ENCODE measurements around the gene AIMP2. TPM values are rescaled to one million over a fixed set of nuclear protein-coding genes. Genes with fewer than 3 reads are reported as not detected.
A peak's percentile ranks its signal among the peaks of the same experiment; 100 is the strongest.
"Not testable (repeated sequence)": the region's sequence is repeated elsewhere in the genome, so short reads cannot be mapped to it uniquely, and the experiment has no call there.

The AIMP2 gene
- polyA plus RNA-seq (58.8 to 84.6 TPM (median 71.0 TPM) in 3 replicates), polyA minus RNA-seq (46.3 to 55.1 TPM (median 51.6 TPM) in 3 replicates)
- 29.6 TPM for polyA plus RNA-seq (2011; ENCODE audit: low read depth)
- polyA plus RNA-seq (2011; cell fraction: cytosol; rRNA removed) = 74.4 and 74.6 TPM in 2 replicates
- 63.5 and 66.4 TPM in 2 replicates for polyA plus RNA-seq (2011; cell fraction: nucleus; rRNA removed)
- polyA plus RNA-seq (2012; ENCODE audit: low replicate concordance) = 30.7 and 51.0 TPM in 2 replicates
- 69.8 TPM for polyA minus RNA-seq (2011; cell fraction: cytosol; rRNA and poly(A)+ RNA removed)
- polyA minus RNA-seq (2011; cell fraction: nucleus; rRNA and poly(A)+ RNA removed) = 24.8 and 26.9 TPM in 2 replicates

DNA sequence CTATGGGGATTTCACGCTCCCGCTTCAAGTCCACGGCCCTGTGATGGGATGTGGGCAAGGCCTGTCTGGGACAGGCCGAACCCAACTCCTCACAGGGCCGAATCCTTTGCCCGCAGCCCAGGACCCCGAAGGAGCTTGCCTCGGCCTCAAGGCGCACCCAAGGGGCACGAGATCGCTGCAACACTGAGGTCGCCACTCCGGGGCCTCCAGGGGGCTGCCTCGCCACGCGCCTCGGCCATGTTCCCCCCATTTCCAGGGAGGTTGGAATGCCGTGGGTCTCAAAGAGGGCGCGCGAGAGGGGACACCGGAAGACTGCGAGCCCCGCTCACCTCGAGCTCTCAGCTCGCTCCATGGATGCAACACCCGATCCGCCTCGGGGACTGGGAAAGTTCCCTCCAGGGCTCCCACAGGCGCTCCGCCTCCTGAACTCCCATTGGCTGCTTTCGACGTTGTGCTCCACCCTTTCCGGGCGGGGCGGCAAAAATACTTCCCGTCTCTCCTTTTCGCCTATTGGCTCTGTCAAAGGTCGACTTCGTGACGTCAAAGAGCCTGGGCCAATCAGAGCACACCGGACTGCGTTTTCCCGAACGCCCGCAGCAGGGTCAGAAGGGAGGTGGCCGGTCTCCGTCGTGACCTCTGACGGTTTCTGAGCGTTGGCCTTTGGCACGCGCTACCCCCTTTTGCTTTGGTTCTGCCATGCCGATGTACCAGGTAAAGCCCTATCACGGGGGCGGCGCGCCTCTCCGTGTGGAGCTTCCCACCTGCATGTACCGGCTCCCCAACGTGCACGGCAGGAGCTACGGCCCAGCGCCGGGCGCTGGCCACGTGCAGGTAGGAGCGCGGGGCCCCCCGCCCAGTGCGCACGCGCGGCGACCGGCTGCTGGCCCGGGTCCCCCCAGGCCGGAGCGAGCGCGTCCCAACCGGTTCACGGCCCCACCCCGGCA lies at the start of gene AIMP2, which contains the start of gene PMS2:
AIMP2 (plus strand) TSS at position 605 of the 944 bp plus-strand sequence; CDS start at position 697, 92 bp downstream.
PMS2 (minus strand) TSS at position 382 of the 944 bp plus-strand sequence; CDS start at position 352, 30 bp downstream.
- H3K9ac ChIP-seq (ENCODE audit: control insufficient read depth, extremely low read depth, insufficient read depth, low read length) = peak within 1 kb of the TSS; percentile 90
- H3K27me3 ChIP-seq (ENCODE audit: control insufficient read depth, extremely low read depth, insufficient read depth, low read length) = no peaks in the 10 kb centered on the region
- H3K36me3 ChIP-seq (ENCODE audit: control insufficient read depth in 2 of 2, extremely low read depth in 1 of 2, insufficient read depth in 2 of 2, low read length in 2 of 2) = peaks cover 5 to 7% of the 10 kb centered on the region in 2 experiments
- dilution Hi-C loops (cut with MboI; ENCODE audit: extremely low pct_ligation_motif_present, low sequenced_read_pairs) = no loop called here
- H3K9me1 ChIP-seq (ENCODE audit: control insufficient read depth, extremely low read depth, insufficient read depth, low read length) = no peaks in the 10 kb centered on the region
- peak within 1 kb of the TSS; percentile 93 for H2AFZ ChIP-seq (ENCODE audit: control insufficient read depth, low read length)
- H3K27ac ChIP-seq (ENCODE audit: control insufficient read depth, insufficient read depth, low read length) = peak within 1 kb of the TSS; percentile 77
- DNase-seq (ENCODE audit: low read depth, low spot score) (peak; percentile 91), FAIRE-seq (peak; percentile 41)
- H3K4me2 ChIP-seq (ENCODE audit: control insufficient read depth, extremely low read depth, insufficient read depth, low read depth, low read length) = peak within 1 kb of the TSS; percentile 71
- TF ChIP-seq EZH2 (IDR thresholded peaks at IDR 0.05; ENCODE audit: low read length) = no peak
- TF ChIP-seq, protein P1, sequence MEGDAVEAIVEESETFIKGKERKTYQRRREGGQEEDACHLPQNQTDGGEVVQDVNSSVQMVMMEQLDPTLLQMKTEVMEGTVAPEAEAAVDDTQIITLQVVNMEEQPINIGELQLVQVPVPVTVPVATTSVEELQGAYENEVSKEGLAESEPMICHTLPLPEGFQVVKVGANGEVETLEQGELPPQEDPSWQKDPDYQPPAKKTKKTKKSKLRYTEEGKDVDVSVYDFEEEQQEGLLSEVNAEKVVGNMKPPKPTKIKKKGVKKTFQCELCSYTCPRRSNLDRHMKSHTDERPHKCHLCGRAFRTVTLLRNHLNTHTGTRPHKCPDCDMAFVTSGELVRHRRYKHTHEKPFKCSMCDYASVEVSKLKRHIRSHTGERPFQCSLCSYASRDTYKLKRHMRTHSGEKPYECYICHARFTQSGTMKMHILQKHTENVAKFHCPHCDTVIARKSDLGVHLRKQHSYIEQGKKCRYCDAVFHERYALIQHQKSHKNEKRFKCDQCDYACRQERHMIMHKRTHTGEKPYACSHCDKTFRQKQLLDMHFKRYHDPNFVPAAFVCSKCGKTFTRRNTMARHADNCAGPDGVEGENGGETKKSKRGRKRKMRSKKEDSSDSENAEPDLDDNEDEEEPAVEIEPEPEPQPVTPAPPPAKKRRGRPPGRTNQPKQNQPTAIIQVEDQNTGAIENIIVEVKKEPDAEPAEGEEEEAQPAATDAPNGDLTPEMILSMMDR (optimal IDR thresholded peaks at IDR 0.05 in 1 of 3, IDR thresholded peaks at IDR 0.05 in 1 of 3, conservative IDR thresholded peaks at IDR 0.05 in 1 of 3; ENCODE audit: extremely low read depth in 1 of 3, insufficient read depth in 2 of 3, low read length in 3 of 3) = no peak
- peaks cover 5% of the 10 kb centered on the region for H3K4me1 ChIP-seq (ENCODE audit: control insufficient read depth, extremely low read depth, insufficient read depth, low read length)
- H3K79me2 ChIP-seq (ENCODE audit: control insufficient read depth, insufficient read depth, low read length) = peaks cover 36% of the 10 kb centered on the region
- no peaks in the 10 kb centered on the region for H4K20me1 ChIP-seq (ENCODE audit: control insufficient read depth, extremely low read depth, insufficient read depth, low read length)
- H3K4me3 ChIP-seq (ENCODE audit: control insufficient read depth in 2 of 3, extremely low read depth in 1 of 3, insufficient read depth in 2 of 3, low read depth in 1 of 3, low read length in 3 of 3) = peak within 1 kb of the TSS; percentile 68 to 84 (median 82)
- no peaks in the 10 kb centered on the region for H3K9me3 ChIP-seq (ENCODE audit: control insufficient read depth, low read depth, low read length)

DNA sequence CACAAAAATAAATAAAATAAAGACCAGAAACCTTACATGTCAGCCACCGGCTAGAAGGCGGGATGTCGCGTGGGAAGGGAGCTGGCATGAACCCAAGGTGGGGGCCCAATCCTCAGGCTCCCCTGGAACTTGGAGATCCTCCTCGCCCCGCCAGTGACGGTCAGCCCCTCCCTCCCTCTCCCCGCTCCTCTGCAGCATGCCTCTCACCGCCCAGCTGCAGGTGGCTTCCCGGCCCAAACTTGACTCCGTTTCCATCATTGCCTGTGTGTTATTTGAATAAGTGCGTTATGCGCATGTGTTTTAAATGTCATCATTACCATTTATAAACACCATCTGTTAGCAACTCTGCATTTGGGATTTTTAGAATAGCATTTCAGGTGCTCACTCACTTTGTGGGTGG lies 45.9 kb upstream of the AIMP2 start:
- FAIRE-seq; H3K27ac ChIP-seq (ENCODE audit: control insufficient read depth, insufficient read depth, low read length); H2AFZ ChIP-seq (ENCODE audit: control insufficient read depth, low read length); H3K36me3 ChIP-seq (ENCODE audit: control insufficient read depth in 2 of 2, extremely low read depth in 1 of 2, insufficient read depth in 2 of 2, low read length in 2 of 2); H4K20me1 ChIP-seq (ENCODE audit: control insufficient read depth, extremely low read depth, insufficient read depth, low read length); dilution Hi-C loops (cut with MboI; ENCODE audit: extremely low pct_ligation_motif_present, low sequenced_read_pairs); H3K79me2 ChIP-seq (ENCODE audit: control insufficient read depth, insufficient read depth, low read length); H3K4me1 ChIP-seq (ENCODE audit: control insufficient read depth, extremely low read depth, insufficient read depth, low read length); DNase-seq (ENCODE audit: low read depth, low spot score); H3K4me2 ChIP-seq (ENCODE audit: control insufficient read depth, extremely low read depth, insufficient read depth, low read depth, low read length); H3K27me3 ChIP-seq (ENCODE audit: control insufficient read depth, extremely low read depth, insufficient read depth, low read length); H3K9ac ChIP-seq (ENCODE audit: control insufficient read depth, extremely low read depth, insufficient read depth, low read length); H3K9me1 ChIP-seq (ENCODE audit: control insufficient read depth, extremely low read depth, insufficient read depth, low read length); H3K9me3 ChIP-seq (ENCODE audit: control insufficient read depth, low read depth, low read length); H3K4me3 ChIP-seq (ENCODE audit: control insufficient read depth in 2 of 3, extremely low read depth in 1 of 3, insufficient read depth in 2 of 3, low read depth in 1 of 3, low read length in 3 of 3): not testable (repeated sequence)

DNA sequence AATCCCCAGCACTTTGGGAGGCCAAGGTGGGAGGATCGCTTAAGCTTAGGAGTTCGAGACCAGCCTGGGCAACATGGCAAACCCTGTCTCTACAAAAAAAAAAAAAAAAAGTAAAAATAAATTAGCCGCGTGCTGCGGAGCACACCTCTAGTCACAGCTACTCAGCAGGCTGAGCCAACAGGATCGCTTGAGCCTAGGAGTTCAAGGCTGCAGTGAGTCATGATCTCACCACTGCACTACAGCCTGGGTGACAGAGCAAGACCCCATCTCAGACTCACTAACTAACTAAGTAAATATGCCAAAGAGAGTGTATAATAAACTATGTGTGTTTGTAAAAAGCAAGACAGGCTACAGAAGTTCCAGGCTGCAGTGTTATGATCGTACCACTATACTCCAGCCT lies 45.3 kb upstream of the AIMP2 start:
- H3K9me3 ChIP-seq (ENCODE audit: control insufficient read depth, low read depth, low read length); H3K4me2 ChIP-seq (ENCODE audit: control insufficient read depth, extremely low read depth, insufficient read depth, low read depth, low read length); FAIRE-seq; DNase-seq (ENCODE audit: low read depth, low spot score); H3K79me2 ChIP-seq (ENCODE audit: control insufficient read depth, insufficient read depth, low read length); H2AFZ ChIP-seq (ENCODE audit: control insufficient read depth, low read length); H3K27ac ChIP-seq (ENCODE audit: control insufficient read depth, insufficient read depth, low read length); H3K9me1 ChIP-seq (ENCODE audit: control insufficient read depth, extremely low read depth, insufficient read depth, low read length); H3K9ac ChIP-seq (ENCODE audit: control insufficient read depth, extremely low read depth, insufficient read depth, low read length); H3K4me3 ChIP-seq (ENCODE audit: control insufficient read depth in 2 of 3, extremely low read depth in 1 of 3, insufficient read depth in 2 of 3, low read depth in 1 of 3, low read length in 3 of 3); dilution Hi-C loops (cut with MboI; ENCODE audit: extremely low pct_ligation_motif_present, low sequenced_read_pairs); H3K4me1 ChIP-seq (ENCODE audit: control insufficient read depth, extremely low read depth, insufficient read depth, low read length); H4K20me1 ChIP-seq (ENCODE audit: control insufficient read depth, extremely low read depth, insufficient read depth, low read length); H3K27me3 ChIP-seq (ENCODE audit: control insufficient read depth, extremely low read depth, insufficient read depth, low read length); H3K36me3 ChIP-seq (ENCODE audit: control insufficient read depth in 2 of 2, extremely low read depth in 1 of 2, insufficient read depth in 2 of 2, low read length in 2 of 2): not testable (repeated sequence)

DNA sequence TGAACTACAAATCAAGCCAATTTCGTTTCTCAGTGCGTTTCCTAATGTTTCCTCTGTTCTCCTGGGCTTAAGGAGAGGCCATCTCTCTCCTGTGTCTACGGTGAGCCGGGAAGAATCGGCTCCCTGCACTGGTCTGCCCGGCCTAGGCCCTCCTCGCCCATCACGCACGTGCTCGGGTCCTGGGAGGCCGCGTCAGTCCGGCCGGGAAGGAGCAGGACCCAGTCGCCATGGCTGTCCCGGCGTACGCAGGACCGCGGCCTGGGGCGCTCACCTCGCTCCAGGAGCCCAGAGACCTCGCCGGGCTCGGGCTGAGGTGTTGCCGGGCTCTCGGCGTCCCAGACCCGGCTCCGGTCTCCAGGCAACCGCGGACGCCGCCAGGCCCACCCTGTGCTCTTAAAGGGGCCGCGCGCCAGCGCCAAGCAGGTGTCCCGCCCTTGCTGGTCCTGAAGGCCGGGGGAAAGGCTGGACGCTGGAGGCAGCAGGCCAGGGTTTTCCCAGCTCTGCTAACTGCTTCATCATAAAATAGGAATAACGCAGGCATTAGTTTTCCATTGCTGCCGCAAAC lies 38.6 kb upstream of the AIMP2 start, which contains the start of gene RSPH10B:
RSPH10B (minus strand) TSS at position 343 of the 565 bp plus-strand sequence. CDS start 3,573 bp downstream, outside the sequence.
- H3K36me3 ChIP-seq (ENCODE audit: control insufficient read depth in 2 of 2, extremely low read depth in 1 of 2, insufficient read depth in 2 of 2, low read length in 2 of 2); dilution Hi-C loops (cut with MboI; ENCODE audit: extremely low pct_ligation_motif_present, low sequenced_read_pairs); H2AFZ ChIP-seq (ENCODE audit: control insufficient read depth, low read length); H3K9ac ChIP-seq (ENCODE audit: control insufficient read depth, extremely low read depth, insufficient read depth, low read length); H3K9me1 ChIP-seq (ENCODE audit: control insufficient read depth, extremely low read depth, insufficient read depth, low read length); H3K4me3 ChIP-seq (ENCODE audit: control insufficient read depth in 2 of 3, extremely low read depth in 1 of 3, insufficient read depth in 2 of 3, low read depth in 1 of 3, low read length in 3 of 3); DNase-seq (ENCODE audit: low read depth, low spot score); H3K27me3 ChIP-seq (ENCODE audit: control insufficient read depth, extremely low read depth, insufficient read depth, low read length); FAIRE-seq; H3K4me2 ChIP-seq (ENCODE audit: control insufficient read depth, extremely low read depth, insufficient read depth, low read depth, low read length); H3K9me3 ChIP-seq (ENCODE audit: control insufficient read depth, low read depth, low read length); H3K4me1 ChIP-seq (ENCODE audit: control insufficient read depth, extremely low read depth, insufficient read depth, low read length); H4K20me1 ChIP-seq (ENCODE audit: control insufficient read depth, extremely low read depth, insufficient read depth, low read length); H3K79me2 ChIP-seq (ENCODE audit: control insufficient read depth, insufficient read depth, low read length); H3K27ac ChIP-seq (ENCODE audit: control insufficient read depth, insufficient read depth, low read length): not testable (repeated sequence)
